Fibroblast of skin of right quadriceps (primary cell): Measurements from ENCODE around the gene SLC16A14.
A peak's percentile ranks its signal among the peaks of the same experiment; 100 is the strongest.
"Not testable (repeated sequence)": the region's sequence is repeated elsewhere in the genome, so short reads cannot be mapped to it uniquely, and the experiment has no call there.

Experiments
- DNase-seq: peaks from one replicate; pipeline ENCODE4 v3.0.0-alpha.2; 2013

SLC16A14 gene

DNA sequence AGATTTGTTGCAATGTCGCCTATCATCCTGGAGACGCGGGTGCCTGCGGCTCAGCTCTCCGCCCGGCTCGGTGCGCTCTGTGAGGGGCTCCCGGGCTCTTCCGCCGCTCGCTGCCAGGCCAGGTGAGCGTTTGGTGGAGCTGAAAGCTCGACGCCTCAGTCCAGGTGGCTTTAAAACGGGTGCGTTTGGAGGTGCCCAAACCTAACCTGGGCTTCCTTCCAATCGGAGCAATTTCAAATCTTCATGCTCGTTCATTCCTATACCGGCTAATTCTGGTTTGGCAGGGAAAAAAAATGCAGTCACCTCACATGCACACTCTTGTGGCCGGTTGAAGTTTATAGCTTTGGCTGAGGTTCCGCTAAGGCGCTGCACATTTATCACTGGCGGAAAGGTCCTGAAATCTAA lies at the start of gene SLC16A14:
Gene SLC16A14, minus strand, starts transcription at position 274 of the 405 bp plus-strand sequence. CDS start 9,572 bp downstream, outside the sequence.
- DNase-seq, result peak; percentile 50

- no peak for DNase-seq
Observed at GRCh38 chr2:230106771-230107170, 38.0 kb upstream of the SLC16A14 start.

GRCh38 chr2:230101967-230102366 lies 33.2 kb upstream of the SLC16A14 start:
- DNase-seq, result not testable (repeated sequence)

DNA sequence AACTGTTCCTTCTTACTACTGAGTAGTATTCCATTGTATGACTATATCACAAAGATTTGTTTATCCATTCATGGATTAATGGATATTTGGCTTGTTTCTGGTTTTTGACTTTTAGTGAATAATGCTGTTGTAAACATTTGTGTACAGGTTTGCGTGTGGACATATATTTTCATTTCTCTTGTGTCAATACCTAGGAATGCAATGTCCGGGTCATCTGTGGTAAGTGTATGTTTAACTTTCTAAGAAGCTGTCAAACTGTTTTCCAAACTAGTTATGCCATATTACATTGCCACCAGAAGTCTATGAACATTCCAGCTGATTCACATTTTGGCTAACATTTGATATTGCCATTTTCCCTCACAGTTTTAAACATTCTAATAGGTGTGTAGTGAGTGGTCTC lies 29.1 kb upstream of the SLC16A14 start:
- DNase-seq, result no peak

DNA sequence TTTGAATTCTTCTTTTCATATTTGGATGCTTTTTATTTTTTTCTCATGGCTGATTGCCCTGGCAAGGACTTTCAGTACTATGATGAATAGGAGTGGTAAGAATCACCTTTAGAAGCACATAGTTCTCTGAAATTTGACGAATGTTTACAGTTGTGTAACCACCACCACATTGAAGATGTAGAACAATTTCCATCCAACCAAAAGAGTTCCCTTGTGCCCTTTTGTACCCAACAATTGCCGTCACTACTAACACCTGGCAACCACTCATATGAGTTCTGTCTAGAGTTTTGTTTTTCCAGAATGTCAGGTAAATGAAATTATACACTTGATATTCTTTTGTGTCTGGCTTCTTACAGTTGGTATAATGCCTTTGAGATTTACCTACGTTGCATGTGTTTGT lies 28.7 kb upstream of the SLC16A14 start:
- no peak for DNase-seq

DNA sequence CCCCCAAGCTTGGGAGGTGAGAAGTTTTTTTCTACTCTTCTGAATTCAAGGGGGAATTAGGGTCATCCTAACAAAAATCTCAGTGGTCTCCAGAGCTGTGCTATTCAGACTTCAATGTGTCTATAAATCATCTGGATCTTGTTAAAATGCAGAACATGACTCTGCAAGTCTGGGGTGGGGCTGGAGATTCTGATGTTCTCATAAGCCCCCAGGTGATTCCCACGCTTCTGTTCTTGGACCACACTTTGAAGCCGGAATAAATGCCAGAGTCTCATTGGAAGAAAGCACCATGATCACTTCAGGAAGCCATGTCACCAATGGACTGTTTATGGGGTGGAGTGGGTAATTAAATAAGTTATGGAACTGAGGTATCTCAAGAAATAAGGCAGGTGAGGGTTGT lies 22.2 kb upstream of the SLC16A14 start:
- DNase-seq, result no peak

GRCh38 chr2:230085201-230085600 lies 16.5 kb upstream of the SLC16A14 start:
- DNase-seq, result no peak

- no peak for DNase-seq
Observed at GRCh38 chr2:230077851-230078547, 9.3 kb upstream of the SLC16A14 start.

- no peak for DNase-seq
Observed at GRCh38 chr2:230076819-230077218, 8.1 kb upstream of the SLC16A14 start.

- DNase-seq, result no peak
Observed at GRCh38 chr2:230075988-230076631, 7.4 kb upstream of the SLC16A14 start.

GRCh38 chr2:230071421-230071820 lies 2.7 kb upstream of the SLC16A14 start:
- no peak for DNase-seq

DNA sequence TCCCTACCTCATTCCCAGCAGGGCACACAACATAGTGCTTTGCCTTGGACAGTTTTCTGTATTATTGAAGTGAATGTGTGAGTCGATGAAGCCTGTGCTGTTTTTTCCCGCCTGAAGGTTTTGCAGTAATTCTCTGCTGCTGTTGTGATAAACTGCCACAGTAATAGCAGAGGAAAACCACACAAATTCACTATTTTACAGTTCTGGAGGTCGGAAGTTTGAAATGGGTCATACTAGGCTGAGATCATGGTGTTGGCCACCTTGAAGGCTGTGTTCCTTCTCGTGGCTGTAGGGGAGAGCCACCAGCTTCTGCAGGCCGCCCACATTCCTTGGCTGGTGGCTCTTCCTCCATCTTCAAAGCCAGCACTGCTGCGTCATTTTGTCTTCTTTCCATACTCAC lies 678 bp upstream of the SLC16A14 start:
- no peak for DNase-seq

DNA sequence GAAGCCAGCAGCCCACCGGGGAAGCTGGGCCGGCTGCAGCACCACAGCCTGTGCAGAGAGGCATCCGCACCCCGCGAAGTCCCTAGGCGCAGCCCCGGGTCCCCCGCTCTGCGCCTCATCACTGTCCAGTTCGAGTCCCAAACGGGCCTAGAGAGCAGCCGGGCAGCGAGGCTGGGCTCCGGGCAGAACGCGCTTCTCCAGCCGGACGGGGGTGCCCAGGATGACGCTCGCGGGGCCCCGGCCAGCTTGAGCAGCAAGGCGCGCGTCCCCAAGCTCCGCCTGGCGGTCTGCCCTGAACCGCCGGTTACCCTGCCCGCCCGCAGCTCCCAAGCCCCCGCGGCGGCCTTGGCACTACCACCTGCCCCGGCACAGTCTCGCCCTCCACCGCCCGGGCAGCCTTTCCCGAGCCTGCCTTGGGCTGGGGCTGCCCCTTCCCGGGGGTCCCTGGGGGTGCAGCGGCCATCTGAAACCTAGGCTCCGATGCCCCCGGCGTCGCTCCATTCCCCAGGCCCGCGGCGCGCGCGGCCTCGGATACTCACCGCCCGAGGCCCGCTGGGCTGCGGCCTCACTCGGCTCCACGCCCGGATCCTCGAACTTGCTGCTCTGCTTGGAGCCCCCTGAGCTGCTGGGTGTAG lies 591 bp downstream of the SLC16A14 start:
- DNase-seq, result peak; percentile 28

GRCh38 chr2:230060672-230061293 lies 7.9 kb downstream of the SLC16A14 start:
- DNase-seq, result no peak

DNA sequence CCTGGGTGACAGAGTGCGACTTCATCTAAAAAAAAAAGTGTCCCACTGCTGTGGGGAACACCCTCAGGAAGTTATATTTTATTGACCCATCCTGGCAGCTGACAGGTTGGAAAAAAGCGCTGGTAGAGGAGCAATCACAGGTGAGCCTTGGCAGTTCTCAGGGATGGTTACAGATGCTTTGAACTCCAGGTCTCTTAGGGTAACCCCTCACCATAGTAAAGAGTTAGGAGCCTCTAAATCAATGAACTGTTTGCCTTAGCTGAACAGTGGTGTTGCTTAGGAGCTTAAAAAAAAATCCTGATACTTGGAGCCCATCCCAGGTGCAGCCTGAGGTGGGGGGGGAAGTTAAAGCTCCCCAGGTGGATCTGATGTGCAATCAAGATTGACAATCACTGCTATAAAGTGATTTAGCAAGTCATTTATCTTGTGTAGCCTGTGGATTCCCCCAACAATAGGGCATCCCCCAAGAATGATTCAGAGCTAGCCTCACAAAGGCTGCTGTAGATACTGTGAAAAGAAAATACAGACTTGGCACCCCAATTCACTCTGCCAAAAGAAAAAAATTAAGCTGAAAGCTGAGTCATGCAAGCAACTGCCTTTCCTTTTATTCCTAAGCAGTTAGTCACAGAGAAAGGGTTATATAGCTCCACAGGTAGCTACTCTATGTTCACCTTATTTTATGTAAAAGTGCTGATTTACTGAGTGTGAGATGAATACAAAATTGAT lies 14.8 kb downstream of the SLC16A14 start:
- peak; percentile 46 for DNase-seq

DNA sequence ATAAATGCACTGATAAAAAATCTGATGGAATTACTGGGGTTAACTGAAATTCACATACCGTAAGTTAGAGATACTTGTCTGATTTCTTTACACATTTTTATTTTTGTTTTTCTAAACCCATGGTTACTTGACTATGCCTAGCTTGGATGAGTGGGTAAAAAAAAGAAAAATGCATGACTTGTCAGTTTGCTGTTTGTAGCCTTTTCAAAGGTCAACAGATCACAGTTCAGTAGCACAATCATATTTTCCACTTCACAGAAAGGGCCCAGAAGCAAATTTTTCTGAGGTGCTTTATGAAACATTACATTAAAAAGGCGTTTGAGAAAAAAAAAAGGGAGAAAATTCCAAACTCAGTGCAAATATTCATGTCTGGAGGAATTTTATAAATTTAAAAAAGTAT lies 16.4 kb downstream of the SLC16A14 start:
- no peak for DNase-seq

- DNase-seq, result no peak
Observed at GRCh38 chr2:230050136-230050535, 18.6 kb downstream of the SLC16A14 start.

DNA sequence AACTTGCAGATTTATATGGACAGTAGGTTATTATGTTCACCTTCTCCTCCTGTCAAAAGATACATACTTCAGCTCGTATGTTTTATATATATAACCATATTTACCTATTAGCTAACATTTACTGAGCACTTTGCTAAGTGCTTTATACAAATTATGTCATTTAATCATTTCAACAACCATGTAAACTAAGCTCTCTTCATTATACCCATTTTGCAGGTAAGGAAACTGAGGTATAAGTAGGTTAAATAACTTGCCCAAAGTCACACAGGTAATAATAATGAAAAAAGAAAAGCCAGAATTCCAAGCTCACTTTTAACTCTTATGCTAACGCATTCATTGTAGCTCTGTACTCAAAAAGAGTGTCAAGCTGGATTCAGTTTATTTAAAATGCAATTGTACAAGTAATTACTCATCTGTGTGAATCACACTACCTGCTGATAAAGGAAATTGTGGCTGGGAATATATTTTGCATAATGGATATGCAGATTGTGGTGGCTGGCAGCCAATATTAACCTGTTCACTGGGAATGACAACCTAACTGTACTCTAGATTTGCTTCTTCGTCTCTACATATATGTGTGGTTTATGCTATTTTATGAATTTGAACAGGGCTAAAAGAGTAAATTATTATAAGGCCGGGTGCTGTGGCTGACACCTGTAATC lies 20.6 kb downstream of the SLC16A14 start:
- DNase-seq, result no peak

DNA sequence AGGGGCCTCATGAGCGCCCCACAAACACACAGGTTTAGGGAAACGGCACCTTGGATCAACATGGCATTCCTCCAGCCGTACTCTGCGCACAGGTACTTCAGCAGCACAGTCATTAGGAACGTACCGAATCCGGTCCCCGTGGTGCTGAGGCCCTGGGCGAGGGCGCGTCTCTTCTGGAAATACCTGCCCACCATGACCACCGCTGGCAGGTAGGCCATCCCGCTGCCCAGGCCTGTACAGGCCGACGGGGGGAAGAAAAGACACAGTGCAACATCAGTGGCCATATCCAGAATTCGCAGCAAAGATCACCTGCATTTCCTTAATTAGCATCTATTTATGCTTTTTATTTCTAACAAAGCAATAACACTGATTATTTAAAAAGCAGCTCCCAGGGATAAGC lies 22.2 kb downstream of the SLC16A14 start:
- no peak for DNase-seq

- DNase-seq, result no peak
Observed at GRCh38 chr2:230043461-230043860, 25.3 kb downstream of the SLC16A14 start.

GRCh38 chr2:230043025-230043424 lies 25.7 kb downstream of the SLC16A14 start:
- no peak for DNase-seq

DNA sequence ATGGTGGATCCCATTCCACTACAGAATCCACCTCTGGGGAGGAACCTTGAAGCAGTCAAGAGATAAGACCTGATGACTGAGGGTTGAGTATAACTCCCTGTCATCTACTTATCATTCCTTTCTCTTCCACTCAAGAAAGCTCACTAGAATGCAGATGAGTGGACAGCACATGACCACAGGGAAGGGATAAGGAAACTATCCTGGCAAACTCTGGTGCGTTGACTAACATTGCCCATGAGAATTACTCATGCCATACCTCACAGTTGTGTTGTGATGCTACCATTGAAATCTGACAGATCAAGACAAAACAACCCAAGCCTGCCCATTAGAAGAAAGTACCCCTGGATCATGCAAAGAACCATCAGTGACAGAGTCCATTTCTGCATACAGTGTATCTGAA lies 26.5 kb downstream of the SLC16A14 start:
- no peak for DNase-seq
